ENCODE results near the gene SERPINA6. TPM values are rescaled to one million over a fixed set of nuclear protein-coding genes. Genes with fewer than 3 reads are reported as not detected.
"Not testable (repeated sequence)": the region's sequence is repeated elsewhere in the genome, so short reads cannot be mapped to it uniquely, and the experiment has no call there.

The SERPINA6 gene
- total RNA-seq, 1 donor from 2014 or later = not detected

DNA sequence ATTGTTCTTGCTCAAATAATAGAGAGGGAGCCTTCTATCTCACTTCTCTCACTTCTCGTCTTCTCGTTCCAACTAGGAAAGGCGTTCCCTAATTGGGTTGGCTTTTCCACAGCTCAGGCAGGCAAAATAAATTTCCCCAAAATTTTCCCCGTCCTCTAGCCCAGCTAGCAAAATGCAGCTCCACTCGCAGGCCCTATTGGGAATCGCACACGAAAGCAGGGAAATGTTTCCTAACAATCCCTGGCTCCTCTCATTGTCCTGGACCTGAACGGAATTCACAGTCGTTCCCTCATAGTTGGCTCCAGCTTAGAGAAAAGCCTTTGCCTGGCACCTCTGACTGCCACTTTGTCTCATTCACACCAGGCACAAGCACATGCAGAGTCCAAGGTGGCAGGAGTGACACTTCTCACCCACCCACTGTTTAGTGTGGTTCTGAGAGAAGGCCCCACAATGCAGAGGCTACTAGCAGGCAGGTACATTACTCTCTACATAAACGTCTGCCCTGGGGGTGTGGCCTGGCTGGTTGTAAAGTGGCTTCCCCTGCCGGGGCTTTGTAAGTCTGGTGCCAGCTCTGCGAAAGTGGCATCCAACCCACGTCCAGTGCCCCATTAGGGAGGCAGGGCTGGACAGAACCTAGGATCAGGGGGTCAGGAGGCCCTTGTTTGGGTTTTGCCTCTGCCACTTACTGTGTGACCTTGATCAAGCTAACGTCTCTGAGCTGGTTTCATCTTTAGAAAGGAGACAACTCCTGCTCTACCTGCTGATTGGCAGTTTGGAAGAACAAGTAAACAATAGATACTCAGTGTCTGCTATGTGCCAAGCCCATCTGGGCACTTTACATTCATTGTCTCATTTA lies 34.3 kb downstream of the SERPINA6 start:
- no peak overlapping the region for H3K27ac ChIP-seq
- no peaks in the 10 kb centered on the region for H3K36me3 ChIP-seq
- H3K27me3 ChIP-seq = no peaks in the 10 kb centered on the region
- H3K4me1 ChIP-seq = no peaks in the 10 kb centered on the region
- H3K4me3 ChIP-seq = no peak overlapping the region
- TF ChIP-seq, protein P1, sequence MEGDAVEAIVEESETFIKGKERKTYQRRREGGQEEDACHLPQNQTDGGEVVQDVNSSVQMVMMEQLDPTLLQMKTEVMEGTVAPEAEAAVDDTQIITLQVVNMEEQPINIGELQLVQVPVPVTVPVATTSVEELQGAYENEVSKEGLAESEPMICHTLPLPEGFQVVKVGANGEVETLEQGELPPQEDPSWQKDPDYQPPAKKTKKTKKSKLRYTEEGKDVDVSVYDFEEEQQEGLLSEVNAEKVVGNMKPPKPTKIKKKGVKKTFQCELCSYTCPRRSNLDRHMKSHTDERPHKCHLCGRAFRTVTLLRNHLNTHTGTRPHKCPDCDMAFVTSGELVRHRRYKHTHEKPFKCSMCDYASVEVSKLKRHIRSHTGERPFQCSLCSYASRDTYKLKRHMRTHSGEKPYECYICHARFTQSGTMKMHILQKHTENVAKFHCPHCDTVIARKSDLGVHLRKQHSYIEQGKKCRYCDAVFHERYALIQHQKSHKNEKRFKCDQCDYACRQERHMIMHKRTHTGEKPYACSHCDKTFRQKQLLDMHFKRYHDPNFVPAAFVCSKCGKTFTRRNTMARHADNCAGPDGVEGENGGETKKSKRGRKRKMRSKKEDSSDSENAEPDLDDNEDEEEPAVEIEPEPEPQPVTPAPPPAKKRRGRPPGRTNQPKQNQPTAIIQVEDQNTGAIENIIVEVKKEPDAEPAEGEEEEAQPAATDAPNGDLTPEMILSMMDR (IDR thresholded peaks at IDR 0.05) = no peak
- TF ChIP-seq POLR2A (IDR thresholded peaks at IDR 0.05) = no peak
- no peak for TF ChIP-seq POLR2AphosphoS5 (IDR thresholded peaks at IDR 0.05; ENCODE audit: insufficient read depth in 1 of 2, low read depth in 1 of 2)
- H3K9me3 ChIP-seq = no peaks in the 10 kb centered on the region
- DNase-seq (ENCODE audit: extremely low spot score in 2 of 2) = no peak
- intact Hi-C loops (cut with DNase I) = no loop called here

DNA sequence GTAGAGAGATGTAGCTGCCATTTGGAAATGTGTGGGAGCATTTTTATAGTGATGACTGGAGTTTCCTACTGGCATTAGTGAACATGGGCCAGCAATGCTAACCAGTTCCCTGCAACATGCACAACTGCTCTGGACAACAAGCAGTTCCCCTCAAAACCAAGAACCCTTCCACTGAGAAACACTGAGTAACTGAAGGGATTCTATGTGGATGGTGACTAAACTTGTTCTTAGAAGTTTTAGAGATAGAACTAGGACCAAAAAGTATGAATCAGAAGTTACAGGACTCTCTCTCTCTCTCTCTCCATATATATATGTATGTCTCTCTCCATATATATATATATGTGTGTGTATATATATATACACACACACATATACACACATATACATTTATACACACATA lies 38.0 kb downstream of the SERPINA6 start:
- Histone ChIP-seq H3K4me1 (no peaks in the 10 kb centered on the region), H3K9me3 (no peaks in the 10 kb centered on the region), H3K27me3 (no peaks in the 10 kb centered on the region), H3K36me3 (no peaks in the 10 kb centered on the region), H3K4me3 (no peak overlapping the region), H3K27ac (no peak overlapping the region)
- DNase-seq (ENCODE audit: extremely low spot score in 2 of 2) = no peak
- intact Hi-C loops (cut with DNase I) = no loop called here
- no peak for TF ChIP-seq POLR2A (IDR thresholded peaks at IDR 0.05)
- TF ChIP-seq POLR2AphosphoS5 (IDR thresholded peaks at IDR 0.05; ENCODE audit: insufficient read depth in 1 of 2, low read depth in 1 of 2) = no peak
- TF ChIP-seq, protein P1 (IDR thresholded peaks at IDR 0.05) = no peak

GRCh38 chr14:94284221-94284620 lies 38.9 kb downstream of the SERPINA6 start:
- Histone ChIP-seq H3K27ac (no peak overlapping the region), H3K4me1 (no peaks in the 10 kb centered on the region), H3K9me3 (no peaks in the 10 kb centered on the region), H3K36me3 (no peaks in the 10 kb centered on the region), H3K4me3 (no peak overlapping the region), H3K27me3 (no peaks in the 10 kb centered on the region)
- DNase-seq (ENCODE audit: extremely low spot score in 2 of 2) = no peak
- TF ChIP-seq POLR2A (IDR thresholded peaks at IDR 0.05) = no peak
- intact Hi-C loops (cut with DNase I) = no loop called here

GRCh38 chr14:94282991-94283723 lies 40.0 kb downstream of the SERPINA6 start:
- TF ChIP-seq, protein P1 (IDR thresholded peaks at IDR 0.05) = no peak

GRCh38 chr14:94278731-94279130 lies 44.4 kb downstream of the SERPINA6 start:
- intact Hi-C loops (cut with DNase I) = no loop called here
- H3K4me3 ChIP-seq = no peak overlapping the region
- no peak for DNase-seq (ENCODE audit: extremely low spot score in 2 of 2)
- no peak for TF ChIP-seq POLR2A (IDR thresholded peaks at IDR 0.05)
- no peak for TF ChIP-seq POLR2AphosphoS5 (IDR thresholded peaks at IDR 0.05; ENCODE audit: insufficient read depth in 1 of 2, low read depth in 1 of 2)
- TF ChIP-seq, protein P1 (IDR thresholded peaks at IDR 0.05) = no peak
- no peaks in the 10 kb centered on the region for H3K27me3 ChIP-seq
- no peaks in the 10 kb centered on the region for H3K9me3 ChIP-seq
- H3K27ac ChIP-seq = no peak overlapping the region
- no peaks in the 10 kb centered on the region for H3K36me3 ChIP-seq
- H3K4me1 ChIP-seq = no peaks in the 10 kb centered on the region

More at GRCh38 chr14:94282991-94283723, 40.0 kb downstream of the SERPINA6 start:
- intact Hi-C loops (cut with DNase I) = no loop called here
- DNase-seq (ENCODE audit: extremely low spot score in 2 of 2) = no peak
- H3K9me3 ChIP-seq = no peaks in the 10 kb centered on the region
- H3K27me3 ChIP-seq = no peaks in the 10 kb centered on the region
- H3K4me3 ChIP-seq = no peak overlapping the region
- no peak overlapping the region for H3K27ac ChIP-seq
- no peaks in the 10 kb centered on the region for H3K36me3 ChIP-seq
- no peaks in the 10 kb centered on the region for H3K4me1 ChIP-seq

GRCh38 chr14:94276898-94277561 lies 46.1 kb downstream of the SERPINA6 start:
- H3K27me3 ChIP-seq; H3K36me3 ChIP-seq; H3K4me3 ChIP-seq; intact Hi-C loops (cut with DNase I); H3K9me3 ChIP-seq; H3K27ac ChIP-seq; DNase-seq (ENCODE audit: extremely low spot score in 2 of 2); H3K4me1 ChIP-seq: not testable (repeated sequence)
